Activated naive CD8-positive, alpha-beta T cell treated with anti-CD3 and anti-CD28 coated beads for 36 hours (primary cell): Measurements from ENCODE around the gene DAB1. TPM values are rescaled to one million over a fixed set of nuclear protein-coding genes. Genes with fewer than 3 reads are reported as not detected.

Source experiments
- DNase-seq: peaks from one replicate; pipeline ENCODE4 v3.0.0; 2021
- H3K27ac Mint-ChIP-seq: one replicate; pipeline ENCODE4 v1.8.0; 2022; ENCODE audit warnings: mild to moderate bottlenecking, moderate library complexity, mixed read lengths
- H3K27me3 Mint-ChIP-seq: one replicate; pipeline ENCODE4 v1.8.0; 2022; ENCODE audit warnings: mild to moderate bottlenecking, mixed read lengths
- H3K36me3 Mint-ChIP-seq: one replicate; pipeline ENCODE4 v1.8.0; 2021; ENCODE audit warnings: mild to moderate bottlenecking, mixed read lengths
- H3K4me1 Mint-ChIP-seq: one replicate; pipeline ENCODE4 v1.8.0; 2021; ENCODE audit warnings: mixed read lengths
- H3K4me3 Mint-ChIP-seq: one replicate; pipeline ENCODE4 v1.8.0; 2022; ENCODE audit warnings: mild to moderate bottlenecking, moderate library complexity, mixed read lengths
- H3K9me3 Mint-ChIP-seq: one replicate; pipeline ENCODE4 v1.8.0; 2022; ENCODE audit warnings: mixed read lengths
- total RNA-seq, 2 experiments: library from RNA; stranded (reverse); gene quantifications; one replicate each; pipeline ENCODE4 v1.2.3, GENCODE V29; 2021

Gene DAB1
- total RNA-seq, result not detected

GRCh38 chr1:57423656-57424211 lies at the start of gene DAB1:
TSS of gene DAB1 (minus strand) at chr1:57424060. CDS start at chr1:57291030, 133,030 bp downstream.
- no peak within 1 kb of the TSS for H3K27ac Mint-ChIP-seq
- peak within 1 kb of the TSS; percentile 7 for H3K4me3 Mint-ChIP-seq
- no peaks in the 10 kb centered on the region for H3K36me3 Mint-ChIP-seq
- peak; percentile 5 for DNase-seq
- peaks cover 4% of the 10 kb centered on the region for H3K9me3 Mint-ChIP-seq
- peaks cover 78% of the 10 kb centered on the region for H3K27me3 Mint-ChIP-seq
- H3K4me1 Mint-ChIP-seq, result peaks cover 2% of the 10 kb centered on the region

- Mint-ChIP-seq H3K4me1 (no peaks in the 10 kb centered on the region), H3K9me3 (no peaks in the 10 kb centered on the region), H3K27ac (no peak overlapping the region), H3K36me3 (no peaks in the 10 kb centered on the region), H3K4me3 (no peak overlapping the region), H3K27me3 (no peaks in the 10 kb centered on the region)
- DNase-seq, result no peak
These were observed 49.6 kb upstream of the DAB1 start for GRCh38 chr1:57473448-57473847.

GRCh38 chr1:57471995-57472394 lies 48.1 kb upstream of the DAB1 start:
- DNase-seq, result no peak
- Mint-ChIP-seq H3K4me3 (no peak overlapping the region), H3K27ac (no peak overlapping the region), H3K9me3 (no peaks in the 10 kb centered on the region), H3K27me3 (no peaks in the 10 kb centered on the region), H3K4me1 (no peaks in the 10 kb centered on the region), H3K36me3 (no peaks in the 10 kb centered on the region)

GRCh38 chr1:57470036-57470435 lies 46.2 kb upstream of the DAB1 start:
- H3K36me3 Mint-ChIP-seq, result no peaks in the 10 kb centered on the region
- no peaks in the 10 kb centered on the region for H3K4me1 Mint-ChIP-seq
- no peaks in the 10 kb centered on the region for H3K27me3 Mint-ChIP-seq
- no peak for DNase-seq
- H3K27ac Mint-ChIP-seq, result no peak overlapping the region
- no peak overlapping the region for H3K4me3 Mint-ChIP-seq
- H3K9me3 Mint-ChIP-seq, result no peaks in the 10 kb centered on the region

- H3K9me3 Mint-ChIP-seq, result no peaks in the 10 kb centered on the region
- no peaks in the 10 kb centered on the region for H3K4me1 Mint-ChIP-seq
- no peak for DNase-seq
- no peak overlapping the region for H3K4me3 Mint-ChIP-seq
- H3K27ac Mint-ChIP-seq, result no peak overlapping the region
- H3K36me3 Mint-ChIP-seq, result no peaks in the 10 kb centered on the region
- H3K27me3 Mint-ChIP-seq, result no peaks in the 10 kb centered on the region
These were observed 45.0 kb upstream of the DAB1 start for GRCh38 chr1:57468641-57469523.

GRCh38 chr1:57467830-57468229 lies 44.0 kb upstream of the DAB1 start:
- H3K4me1 Mint-ChIP-seq, result no peaks in the 10 kb centered on the region
- no peak for DNase-seq
- no peak overlapping the region for H3K27ac Mint-ChIP-seq
- no peak overlapping the region for H3K4me3 Mint-ChIP-seq
- no peaks in the 10 kb centered on the region for H3K9me3 Mint-ChIP-seq
- no peaks in the 10 kb centered on the region for H3K36me3 Mint-ChIP-seq
- no peaks in the 10 kb centered on the region for H3K27me3 Mint-ChIP-seq

- H3K27me3 Mint-ChIP-seq, result no peaks in the 10 kb centered on the region
- H3K36me3 Mint-ChIP-seq, result no peaks in the 10 kb centered on the region
- no peak for DNase-seq
- no peak overlapping the region for H3K27ac Mint-ChIP-seq
- H3K4me1 Mint-ChIP-seq, result no peaks in the 10 kb centered on the region
- H3K9me3 Mint-ChIP-seq, result no peaks in the 10 kb centered on the region
- H3K4me3 Mint-ChIP-seq, result no peak overlapping the region
These were observed 40.9 kb upstream of the DAB1 start for GRCh38 chr1:57464756-57465155.

- Mint-ChIP-seq H3K4me3 (no peak overlapping the region), H3K27ac (no peak overlapping the region), H3K27me3 (no peaks in the 10 kb centered on the region), H3K9me3 (no peaks in the 10 kb centered on the region), H3K36me3 (no peaks in the 10 kb centered on the region), H3K4me1 (no peaks in the 10 kb centered on the region)
- no peak for DNase-seq
These were observed 39.5 kb upstream of the DAB1 start for GRCh38 chr1:57463343-57463742.

- Mint-ChIP-seq H3K4me1 (no peaks in the 10 kb centered on the region), H3K27ac (no peak overlapping the region), H3K4me3 (no peak overlapping the region), H3K27me3 (no peaks in the 10 kb centered on the region), H3K9me3 (peaks cover 7% of the 10 kb centered on the region), H3K36me3 (no peaks in the 10 kb centered on the region)
- no peak for DNase-seq
These were observed 37.5 kb upstream of the DAB1 start for GRCh38 chr1:57461405-57461804.

GRCh38 chr1:57451516-57451915 lies 27.7 kb upstream of the DAB1 start:
- Mint-ChIP-seq H3K27ac (no peak overlapping the region), H3K27me3 (peaks cover 26% of the 10 kb centered on the region), H3K9me3 (no peaks in the 10 kb centered on the region)

GRCh38 chr1:57450981-57451380 lies 27.1 kb upstream of the DAB1 start:
- no peak overlapping the region for H3K4me3 Mint-ChIP-seq
- no peak for DNase-seq
- no peaks in the 10 kb centered on the region for H3K4me1 Mint-ChIP-seq
- no peaks in the 10 kb centered on the region for H3K36me3 Mint-ChIP-seq
- no peak overlapping the region for H3K27ac Mint-ChIP-seq
- H3K27me3 Mint-ChIP-seq, result peaks cover 26% of the 10 kb centered on the region
- no peaks in the 10 kb centered on the region for H3K9me3 Mint-ChIP-seq

More at GRCh38 chr1:57451516-57451915, 27.7 kb upstream of the DAB1 start:
- Mint-ChIP-seq H3K36me3 (no peaks in the 10 kb centered on the region), H3K4me1 (no peaks in the 10 kb centered on the region), H3K4me3 (no peak overlapping the region)
- no peak for DNase-seq

GRCh38 chr1:57447551-57447950 lies 23.7 kb upstream of the DAB1 start:
- no peak for DNase-seq
- Mint-ChIP-seq H3K4me1 (no peaks in the 10 kb centered on the region), H3K9me3 (no peaks in the 10 kb centered on the region), H3K4me3 (no peak overlapping the region), H3K36me3 (no peaks in the 10 kb centered on the region), H3K27me3 (peaks cover 12% of the 10 kb centered on the region), H3K27ac (no peak overlapping the region)

- Mint-ChIP-seq H3K36me3 (no peaks in the 10 kb centered on the region), H3K27me3 (peaks cover 4% of the 10 kb centered on the region), H3K4me1 (no peaks in the 10 kb centered on the region)
These were observed 19.1 kb upstream of the DAB1 start for GRCh38 chr1:57443004-57443403.

GRCh38 chr1:57440096-57440495 lies 16.2 kb upstream of the DAB1 start:
- Mint-ChIP-seq H3K9me3 (peaks cover 3% of the 10 kb centered on the region), H3K4me1 (no peaks in the 10 kb centered on the region), H3K36me3 (no peaks in the 10 kb centered on the region), H3K27me3 (peaks cover 4% of the 10 kb centered on the region), H3K4me3 (no peak overlapping the region), H3K27ac (no peak overlapping the region)
- no peak for DNase-seq

More at GRCh38 chr1:57443004-57443403, 19.1 kb upstream of the DAB1 start:
- Mint-ChIP-seq H3K27ac (no peak overlapping the region), H3K4me3 (no peak overlapping the region), H3K9me3 (no peaks in the 10 kb centered on the region)
- DNase-seq, result no peak

- Mint-ChIP-seq H3K9me3 (peaks cover 5% of the 10 kb centered on the region), H3K4me3 (no peak overlapping the region), H3K4me1 (no peaks in the 10 kb centered on the region), H3K36me3 (no peaks in the 10 kb centered on the region), H3K27me3 (peaks cover 13% of the 10 kb centered on the region), H3K27ac (no peak overlapping the region)
- no peak for DNase-seq
These were observed 7.5 kb upstream of the DAB1 start for GRCh38 chr1:57431400-57431799.
